Parathyroid adenoma (tissue), 2 donors: ENCODE measurements around the gene PDCD1LG2.

Experiments
- H2AFZ ChIP-seq: fragments of 300-600 bp; sonication (generic); one replicate; pipeline ENCODE4 v1.7.0; 2017; ENCODE audit warnings: antibody characterized with exemption, mild to moderate bottlenecking
- H3K27ac ChIP-seq: fragments of 300-600 bp; sonication (generic); one replicate; pipeline ENCODE4 v1.7.0; 2017
- H3K27me3 ChIP-seq: fragments of 300-600 bp; sonication (generic); one replicate; pipeline ENCODE4 v1.7.0; 2017; ENCODE audit warnings: low read length; ENCODE audit not compliant: control insufficient read depth, insufficient read depth
- H3K36me3 ChIP-seq: fragments of 300-600 bp; sonication (generic); one replicate; pipeline ENCODE4 v1.7.0; 2017; ENCODE audit warnings: low read length; ENCODE audit not compliant: control insufficient read depth, insufficient read depth
- H3K4me1 ChIP-seq: fragments of 300-600 bp; sonication (generic); one replicate; pipeline ENCODE4 v1.7.0; 2017; ENCODE audit warnings: control low read depth
- H3K4me2 ChIP-seq: fragments of 300-600 bp; sonication (generic); one replicate; pipeline ENCODE4 v1.7.0; 2017; ENCODE audit warnings: low read length
- H3K4me3 ChIP-seq: fragments of 300-600 bp; sonication (generic); one replicate; pipeline ENCODE4 v1.7.0; 2017; ENCODE audit warnings: low read depth, low read length
- H3K79me2 ChIP-seq: fragments of 300-600 bp; sonication (generic); one replicate; pipeline ENCODE4 v1.7.0; 2017; ENCODE audit warnings: control low read depth
- H3K9ac ChIP-seq: fragments of 300-600 bp; sonication (generic); one replicate; pipeline ENCODE4 v1.7.0; 2017; ENCODE audit warnings: mild to moderate bottlenecking
- H3K9me3 ChIP-seq: fragments of 300-600 bp; sonication (generic); one replicate; pipeline ENCODE4 v1.7.0; 2017; ENCODE audit warnings: low read length; ENCODE audit not compliant: control insufficient read depth
- CTCF ChIP-seq: fragments of 300-600 bp; sonication (generic); IDR thresholded peaks from one replicate; pipeline ENCODE4 v1.7.0; 2017; ENCODE audit warnings: antibody characterized with exemption, mild to moderate bottlenecking
- donor health status: primary hyperparathyroidism.

The PDCD1LG2 gene

DNA sequence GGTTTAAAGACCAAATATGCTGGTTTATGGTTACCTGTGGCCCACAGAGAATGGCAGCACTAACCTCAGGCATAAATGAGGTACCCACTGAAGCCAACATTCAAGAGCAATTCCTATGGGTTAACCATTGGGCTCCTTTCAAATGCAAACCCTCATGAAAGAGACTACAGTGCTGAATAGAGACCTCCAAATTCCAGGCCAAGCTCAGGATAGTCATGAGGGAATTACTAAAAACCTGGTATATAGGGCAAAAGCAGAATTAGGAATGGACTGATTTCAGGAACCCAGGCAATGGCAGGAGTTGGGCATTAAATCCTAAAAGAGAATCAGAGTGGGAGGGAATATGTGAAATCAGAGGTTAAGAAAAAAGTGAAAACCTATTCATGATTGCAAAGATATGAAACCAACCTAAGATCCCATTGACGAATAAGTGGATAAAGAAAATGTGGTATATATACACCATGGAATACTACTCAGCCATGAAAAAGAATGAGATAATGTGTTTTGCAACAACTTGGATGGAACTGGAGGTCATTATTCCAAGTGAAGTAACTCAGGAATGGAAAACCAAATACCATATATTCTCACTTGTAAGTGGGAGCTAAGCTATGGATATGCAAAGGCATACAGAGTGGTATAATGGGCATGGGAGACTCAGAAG is 51.6 kb downstream of the PDCD1LG2 start:
- Histone ChIP-seq H3K36me3 (no peaks in the 10 kb centered on the region), H3K4me2 (no peak overlapping the region), H3K79me2 (no peaks in the 10 kb centered on the region), H3K9me3 (no peaks in the 10 kb centered on the region), H3K27ac (no peak overlapping the region), H3K4me3 (no peak overlapping the region), H3K4me1 (peaks cover 4% of the 10 kb centered on the region), H3K27me3 (no peaks in the 10 kb centered on the region), H3K9ac (no peak overlapping the region), H2AFZ (no peak overlapping the region)
- no peak for TF ChIP-seq CTCF

- H3K9me3 ChIP-seq: no peaks in the 10 kb centered on the region
- H3K36me3 ChIP-seq: no peaks in the 10 kb centered on the region
- no peak overlapping the region for H3K27ac ChIP-seq
- H3K4me3 ChIP-seq: no peak overlapping the region
- no peaks in the 10 kb centered on the region for H3K27me3 ChIP-seq
- H3K79me2 ChIP-seq: no peaks in the 10 kb centered on the region
- no peak overlapping the region for H2AFZ ChIP-seq
- no peak overlapping the region for H3K9ac ChIP-seq
- TF ChIP-seq CTCF: no peak
- no peak overlapping the region for H3K4me2 ChIP-seq
- peaks cover 4% of the 10 kb centered on the region for H3K4me1 ChIP-seq
These were observed 52.6 kb downstream of the PDCD1LG2 start for GRCh38 chr9:5562806-5563416.

DNA sequence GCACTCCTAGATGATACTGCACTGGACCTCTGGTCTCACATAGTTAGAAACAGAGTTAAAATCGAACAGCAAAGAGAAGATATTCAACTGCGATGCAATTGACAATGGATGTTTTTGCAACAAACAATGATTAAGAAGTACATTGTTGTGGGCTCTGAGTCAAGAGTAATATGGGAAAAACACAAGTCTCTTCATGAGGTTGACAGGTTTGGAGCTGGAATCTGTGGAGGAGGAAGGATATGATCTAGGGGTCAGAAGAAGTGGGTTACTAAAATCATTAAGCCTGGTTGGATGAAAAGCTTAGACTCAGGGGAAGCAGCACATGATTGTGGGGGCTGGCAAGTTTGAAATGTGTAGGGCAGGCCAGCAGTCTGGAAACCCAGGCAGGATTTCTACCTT is 53.1 kb downstream of the PDCD1LG2 start:
- H3K27ac ChIP-seq: no peak overlapping the region
- H2AFZ ChIP-seq: no peak overlapping the region
- TF ChIP-seq CTCF: no peak
- H3K36me3 ChIP-seq: no peaks in the 10 kb centered on the region
- no peak overlapping the region for H3K4me3 ChIP-seq
- no peaks in the 10 kb centered on the region for H3K79me2 ChIP-seq
- no peak overlapping the region for H3K4me2 ChIP-seq
- H3K4me1 ChIP-seq: peaks cover 4% of the 10 kb centered on the region
- H3K9ac ChIP-seq: no peak overlapping the region
- no peaks in the 10 kb centered on the region for H3K9me3 ChIP-seq
- no peaks in the 10 kb centered on the region for H3K27me3 ChIP-seq

DNA sequence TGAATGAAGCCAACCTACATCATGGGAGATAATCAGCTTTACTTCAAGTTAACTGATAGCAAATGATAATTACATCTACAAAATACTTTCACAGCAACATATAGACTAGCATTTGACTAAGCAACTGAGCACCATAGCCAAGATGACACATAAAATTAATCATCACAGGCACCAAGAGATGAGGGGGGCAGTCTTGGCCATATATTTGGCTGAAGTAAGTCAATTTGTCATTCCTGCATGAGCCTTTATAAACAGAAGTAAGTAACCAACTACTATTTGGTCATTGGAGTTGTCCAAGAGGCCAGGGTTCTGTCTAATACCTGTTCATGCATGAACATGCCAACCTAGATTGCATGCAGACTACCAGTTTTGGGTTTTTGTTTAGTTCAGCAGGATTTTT is 53.6 kb downstream of the PDCD1LG2 start:
- Histone ChIP-seq H3K4me1 (peaks cover 4% of the 10 kb centered on the region), H3K9ac (no peak overlapping the region), H3K27me3 (no peaks in the 10 kb centered on the region), H3K4me3 (no peak overlapping the region), H3K27ac (no peak overlapping the region), H3K4me2 (no peak overlapping the region), H3K9me3 (no peaks in the 10 kb centered on the region), H3K36me3 (no peaks in the 10 kb centered on the region), H2AFZ (no peak overlapping the region), H3K79me2 (no peaks in the 10 kb centered on the region)
- TF ChIP-seq CTCF: no peak
